GM19099 (cell line): Measurements from ENCODE around the gene CLEC6A.

Experiments used
- POLR2A ChIP-seq: IDR thresholded peaks from 3 replicates; pipeline ENCODE4 v1.6.1; 2011; ENCODE audit warnings: low read depth; ENCODE audit not compliant: insufficient read length; ENCODE audit errors: extremely low read depth

Gene CLEC6A

DNA sequence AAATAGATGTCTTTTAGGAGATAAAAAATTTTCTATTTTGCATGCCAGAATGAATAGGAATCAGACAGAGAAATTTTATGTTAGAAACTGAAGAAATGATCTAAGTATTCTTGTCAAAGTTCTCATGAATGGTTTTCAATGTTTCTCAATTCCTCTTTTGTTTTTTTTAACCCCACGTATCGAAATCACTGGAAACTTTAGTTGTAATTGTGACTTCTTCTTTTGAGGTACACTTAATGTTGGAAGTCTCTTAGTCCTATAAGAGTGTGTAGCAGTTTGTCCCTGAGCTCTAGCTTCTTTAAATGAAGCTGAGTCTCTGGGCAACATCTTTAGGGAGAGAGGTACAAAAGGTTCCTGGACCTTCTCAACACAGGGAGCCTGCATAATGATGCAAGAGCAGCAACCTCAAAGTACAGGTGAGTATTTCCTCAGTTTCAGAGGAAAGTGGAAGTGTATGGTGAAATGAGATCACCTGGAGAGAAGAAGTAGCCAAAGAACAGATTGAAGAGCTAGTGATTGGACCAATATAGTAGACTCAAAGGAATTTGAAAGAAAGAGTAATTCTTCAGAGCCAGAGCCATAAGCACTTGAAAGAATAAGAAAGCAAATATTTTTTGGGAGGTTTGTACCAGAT, at the start of gene CLEC6A:
CLEC6A (plus strand) TSS at position 236 of the 634 bp plus-strand sequence; CDS start at position 386, 150 bp downstream.
- no peak for TF ChIP-seq POLR2A

DNA sequence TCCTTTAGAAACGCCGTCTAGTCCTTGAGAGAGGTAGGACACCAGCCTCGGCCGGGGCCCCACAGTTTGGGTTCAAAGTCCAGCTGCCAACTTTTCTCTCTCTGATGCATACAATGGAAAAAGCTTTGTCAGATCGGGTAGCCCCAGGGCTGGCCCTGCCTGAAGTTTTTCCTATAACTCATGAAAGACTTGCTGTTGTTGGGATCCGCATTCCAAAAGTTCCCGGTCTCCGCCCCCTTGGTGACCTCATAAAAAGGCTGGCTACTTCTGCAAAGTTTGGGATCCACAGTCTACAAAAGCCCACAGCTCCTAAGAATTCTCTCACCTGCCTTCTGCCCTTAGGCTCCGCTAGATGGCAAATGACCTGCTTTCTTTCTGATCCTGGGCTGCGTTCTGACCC, 35.3 kb upstream of the CLEC6A start:
- no peak for TF ChIP-seq POLR2A

DNA sequence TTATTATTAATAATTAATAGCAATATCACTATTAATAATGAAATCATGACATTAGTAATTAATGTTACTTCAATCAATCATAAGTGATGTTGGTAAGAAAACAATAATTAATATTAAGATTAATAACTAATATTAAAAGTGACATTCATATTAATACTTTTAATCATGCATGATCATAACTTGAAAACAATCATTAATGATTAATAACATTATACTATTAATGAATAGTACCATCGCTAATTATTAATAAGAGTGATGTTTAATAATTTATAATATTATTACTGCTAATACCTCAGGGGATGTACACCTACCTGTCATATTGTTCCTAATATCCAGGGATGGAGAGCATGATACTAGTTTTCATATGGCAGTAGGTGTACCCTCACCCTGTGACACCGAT, 10.0 kb upstream of the CLEC6A start:
- no peak for TF ChIP-seq POLR2A

DNA sequence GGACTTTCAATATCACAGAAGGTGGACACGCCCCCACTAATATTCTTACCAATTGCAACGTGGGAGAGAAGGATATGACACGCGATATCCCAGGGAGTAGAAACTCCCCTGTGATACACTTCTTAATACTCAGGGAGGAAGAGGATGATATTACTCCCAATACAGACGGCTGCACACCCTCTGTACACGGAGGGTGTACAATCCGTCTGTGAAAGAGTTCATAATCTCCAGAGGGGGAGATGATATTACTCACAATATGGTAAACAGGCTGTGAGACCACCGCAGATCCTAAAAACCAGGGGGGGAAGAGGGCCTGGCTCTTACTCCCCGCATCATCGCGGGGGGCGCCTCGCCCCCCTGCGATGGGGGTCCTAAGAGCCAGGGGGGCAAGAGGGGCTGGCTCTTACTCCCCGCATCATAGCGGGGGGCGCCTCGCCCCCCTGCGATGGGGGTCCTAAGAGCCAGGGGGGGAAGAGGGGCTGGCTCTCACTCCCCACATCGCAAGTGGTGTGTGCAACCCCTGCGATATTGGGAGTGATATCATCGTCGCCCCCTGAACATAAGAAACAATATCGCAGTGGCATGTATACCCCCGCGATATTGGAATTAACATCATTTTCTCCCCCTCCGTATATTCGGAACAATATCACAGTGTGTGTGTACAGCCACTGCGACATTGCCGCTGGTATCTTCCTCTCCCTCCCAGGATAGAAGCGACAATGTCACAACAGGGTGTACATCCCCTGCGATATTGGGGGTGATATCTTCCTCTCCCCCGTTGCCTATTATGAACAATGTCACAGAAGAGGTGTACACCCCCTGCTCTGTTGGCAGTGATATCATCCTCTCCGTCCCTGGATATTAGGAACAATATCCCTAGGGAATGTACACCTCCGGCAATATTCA, 8.9 kb upstream of the CLEC6A start:
- no peak for TF ChIP-seq POLR2A

DNA sequence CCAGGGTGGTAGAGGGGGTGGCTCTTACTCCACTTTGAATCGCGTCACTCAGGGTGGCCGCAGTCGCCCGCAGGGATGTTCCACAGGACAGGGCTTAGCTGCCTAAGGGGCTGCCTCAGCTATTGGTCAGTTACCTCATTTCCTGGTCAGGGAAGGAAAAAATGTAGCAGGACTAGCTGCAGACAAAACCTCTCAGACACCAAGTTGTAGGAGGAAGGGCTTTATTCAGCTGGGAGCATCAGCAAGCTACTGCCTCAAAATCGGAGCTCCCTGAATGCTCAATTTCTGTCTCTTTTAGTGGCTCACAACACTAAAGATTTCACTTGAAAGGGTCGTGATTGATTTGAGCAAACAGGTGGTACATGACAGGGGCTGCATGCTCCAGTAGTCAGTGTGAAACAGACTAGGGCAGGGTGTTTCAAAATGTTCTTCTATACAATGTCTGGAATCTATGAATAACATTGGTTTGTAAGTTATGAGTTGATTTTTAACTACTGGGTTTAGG, 6.4 kb upstream of the CLEC6A start:
- no peak for TF ChIP-seq POLR2A

DNA sequence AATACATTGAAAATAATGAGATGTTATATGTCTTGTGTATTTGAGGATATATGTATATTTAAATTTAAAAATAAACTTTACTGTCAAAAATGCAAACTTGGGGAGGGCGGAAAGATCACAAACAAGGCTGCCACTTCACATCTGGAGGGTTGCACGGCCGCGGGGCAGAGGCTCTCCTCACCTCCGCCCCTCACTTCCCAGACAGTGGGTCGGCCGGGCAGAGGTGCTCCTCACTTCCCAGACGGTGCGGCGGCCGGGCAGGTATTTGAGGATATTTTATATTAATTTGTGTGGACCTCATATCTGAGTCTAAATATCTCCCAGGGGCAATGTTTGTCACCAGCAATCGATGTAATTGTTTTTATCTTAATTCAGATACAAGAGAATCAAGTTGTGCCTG, 3.7 kb upstream of the CLEC6A start:
- TF ChIP-seq POLR2A, result no peak

DNA sequence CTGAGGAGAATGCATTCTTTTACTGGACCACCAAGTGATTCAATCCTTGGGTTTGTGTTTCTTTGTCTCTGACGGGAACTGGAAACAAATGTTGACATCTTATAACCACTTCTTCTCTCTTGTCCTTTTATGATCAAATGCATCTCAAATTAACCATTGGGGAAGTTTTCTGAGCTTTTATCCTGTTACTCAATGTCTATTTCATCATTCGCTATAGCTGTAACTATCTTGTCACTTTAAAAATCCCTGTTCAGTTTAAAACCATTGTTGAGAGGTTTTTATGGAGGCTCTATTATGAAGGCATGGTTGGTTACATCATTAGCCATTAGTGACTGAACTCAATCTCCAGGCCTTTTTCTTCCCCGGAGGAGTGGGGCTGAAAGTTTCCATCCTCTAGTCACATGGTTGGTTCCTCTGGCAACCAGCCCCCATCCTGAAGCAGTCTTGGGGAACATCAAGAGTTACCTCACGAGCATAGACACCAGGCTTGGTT, 2.7 kb upstream of the CLEC6A start:
- TF ChIP-seq POLR2A, result no peak

DNA sequence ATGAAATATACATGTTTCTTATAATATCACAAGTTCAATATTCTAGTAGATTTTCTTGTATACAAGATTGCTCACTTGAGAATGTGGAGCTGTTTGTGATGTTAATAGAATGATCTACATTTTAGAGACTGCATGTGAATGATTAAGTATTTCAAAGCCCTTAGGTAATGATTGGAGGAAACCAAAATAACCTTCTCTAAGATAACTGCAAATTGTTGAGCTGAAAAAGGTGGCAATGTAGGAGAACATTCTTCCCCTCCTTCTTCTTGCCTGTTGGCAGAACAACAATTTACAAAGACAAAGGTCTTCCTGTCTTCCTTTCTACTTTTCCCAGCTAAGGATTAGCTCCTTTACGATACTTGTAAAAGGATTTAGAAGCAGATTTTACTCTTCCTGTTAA, 2.0 kb upstream of the CLEC6A start:
- no peak for TF ChIP-seq POLR2A

DNA sequence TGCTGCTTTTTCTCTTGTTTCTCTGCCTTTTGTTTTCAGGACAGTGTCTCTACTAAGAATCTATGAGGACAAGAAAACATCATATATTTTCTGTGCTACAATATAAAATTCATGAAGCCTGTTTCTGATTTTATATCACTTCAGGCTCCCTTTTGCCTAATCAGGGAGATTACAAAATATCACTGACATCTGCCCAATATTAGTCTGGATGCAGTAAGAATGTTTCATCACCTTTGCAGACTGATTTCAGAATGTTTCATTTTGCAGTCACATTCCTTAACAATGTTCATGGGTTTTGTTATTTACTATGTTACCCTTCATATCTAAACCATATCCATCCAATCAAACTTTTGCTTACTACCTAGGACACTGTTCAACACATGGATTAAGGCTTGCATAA, 491 bp upstream of the CLEC6A start:
- TF ChIP-seq POLR2A, result no peak

DNA sequence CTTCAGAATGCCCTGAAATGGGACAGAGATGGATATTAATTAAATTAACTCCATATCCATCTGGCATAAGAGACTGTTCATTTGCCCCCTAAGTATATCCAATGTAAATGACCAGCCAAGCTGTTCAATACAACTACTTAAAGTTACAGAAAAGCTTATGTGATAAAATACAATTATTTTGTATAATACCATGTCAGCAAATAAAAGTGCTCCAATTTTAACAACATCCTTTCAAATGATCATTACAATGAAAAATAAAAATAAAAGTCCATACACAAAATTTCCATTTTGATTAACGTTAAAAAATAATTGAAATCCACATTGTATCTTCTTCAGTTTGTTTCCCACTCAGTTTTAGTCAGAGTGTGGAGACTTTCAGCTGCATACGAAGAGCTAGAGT, 5.7 kb downstream of the CLEC6A start:
- no peak for TF ChIP-seq POLR2A

DNA sequence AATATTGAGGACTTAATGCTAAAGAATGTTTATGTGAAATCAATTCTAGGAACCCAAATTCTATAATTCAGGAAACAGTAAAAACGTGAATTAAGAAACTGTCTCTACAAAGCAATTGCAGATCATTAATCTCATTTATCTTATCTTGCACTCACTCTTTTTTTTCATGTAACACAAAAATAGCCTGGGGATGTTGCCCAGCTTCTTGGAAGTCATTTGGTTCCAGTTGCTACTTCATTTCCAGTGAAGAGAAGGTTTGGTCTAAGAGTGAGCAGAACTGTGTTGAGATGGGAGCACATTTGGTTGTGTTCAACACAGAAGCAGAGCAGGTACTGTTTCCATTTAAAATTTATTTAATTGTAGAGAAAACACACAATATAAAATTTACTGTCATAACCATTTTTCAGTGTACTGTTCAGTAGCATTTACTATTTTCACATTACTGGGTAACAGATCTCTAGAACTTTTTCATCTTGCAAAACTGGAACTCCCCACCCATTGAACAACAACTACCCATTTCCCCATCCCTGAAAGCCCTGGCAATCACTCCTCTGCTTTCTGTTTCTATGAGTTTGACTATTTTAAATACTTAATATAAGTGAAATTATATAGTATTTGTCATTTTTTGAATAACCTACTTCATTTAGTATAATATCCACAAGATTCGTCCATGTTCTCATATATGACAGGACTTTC, 9.7 kb downstream of the CLEC6A start:
- no peak for TF ChIP-seq POLR2A

DNA sequence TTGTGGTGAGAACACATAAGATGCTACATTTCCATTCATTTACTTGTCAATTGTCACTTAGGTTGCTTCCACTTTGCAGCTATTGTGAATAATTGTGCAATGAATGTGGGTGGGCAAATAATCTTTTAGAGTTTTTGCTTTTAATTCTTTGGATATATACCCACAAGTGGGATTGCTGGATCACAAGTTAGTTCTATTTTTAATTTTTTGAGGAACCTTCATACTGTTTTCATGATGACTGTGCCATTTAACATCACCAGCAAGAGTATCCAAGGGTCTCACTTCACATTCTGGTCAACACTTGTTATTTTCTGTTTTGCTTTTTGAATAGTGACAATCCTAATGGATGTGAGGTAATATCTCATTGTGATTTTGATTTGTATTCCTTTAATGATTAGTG, 10.5 kb downstream of the CLEC6A start:
- TF ChIP-seq POLR2A, result no peak

DNA sequence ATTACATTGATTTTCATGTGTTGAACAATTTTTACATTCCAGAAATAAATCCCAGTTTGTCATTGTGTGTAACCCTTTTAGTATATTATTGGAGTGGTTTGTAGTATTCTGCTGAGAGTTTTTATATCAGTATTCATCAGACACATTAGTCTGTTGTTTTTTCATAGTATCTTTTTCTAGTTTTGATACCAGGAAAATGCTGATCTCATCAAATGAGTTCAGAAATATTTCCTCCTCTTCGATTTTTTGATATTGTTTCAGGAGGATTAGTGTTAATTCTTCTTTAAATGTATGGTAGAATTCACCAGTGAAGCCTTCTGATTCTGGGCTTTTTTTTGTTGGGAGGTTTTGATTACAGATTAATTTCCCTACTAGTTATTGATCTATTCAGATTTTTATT, 15.3 kb downstream of the CLEC6A start:
- no peak for TF ChIP-seq POLR2A

DNA sequence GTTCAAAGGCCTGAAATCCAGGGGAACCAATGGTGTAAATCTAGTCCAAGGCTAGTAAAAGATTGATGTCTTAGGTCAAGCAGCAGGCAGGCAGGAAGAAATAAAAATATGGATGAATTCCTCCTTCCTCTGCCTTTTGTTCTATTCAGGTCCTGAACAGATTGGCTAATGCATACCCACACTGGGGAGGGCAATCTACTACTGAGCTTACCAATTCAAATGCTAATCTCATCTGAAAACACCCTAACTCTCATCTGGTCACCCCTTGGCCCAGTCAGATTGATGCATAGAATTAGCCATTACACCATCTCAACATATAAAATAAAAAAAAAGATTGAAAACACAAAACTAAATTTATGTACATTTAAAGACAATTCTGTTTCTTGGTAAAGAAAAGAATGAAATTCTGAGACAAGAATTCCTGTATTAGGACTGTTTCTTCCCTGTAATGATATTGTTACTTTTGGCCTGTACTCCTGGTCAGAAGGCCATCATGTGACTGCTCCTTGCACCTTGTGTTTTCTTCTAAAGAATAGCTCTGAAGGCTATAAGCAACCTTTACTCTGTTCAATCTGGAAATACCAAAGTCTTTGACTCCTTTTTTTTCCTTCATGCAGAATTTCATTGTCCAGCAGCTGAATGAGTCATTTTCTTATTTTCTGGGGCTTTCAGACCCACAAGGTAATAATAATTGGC, 19.9 kb downstream of the CLEC6A start:
- TF ChIP-seq POLR2A, result no peak
